Activated CD8-positive, alpha-beta T cell treated with anti-CD3 and anti-CD28 coated beads for 36 hours (primary cell): ENCODE data around the gene BIK. TPM values are rescaled to one million over a fixed set of nuclear protein-coding genes. Genes with fewer than 3 reads are reported as not detected.

Experiments
- ATAC-seq: fragments of 200-7000 bp; cut with Tn5 transposase; one replicate; pipeline ENCODE4 v1.10.0; 2021; ENCODE audit warnings: mild to moderate bottlenecking, moderate library complexity
- CTCF ChIA-PET: fragments of 350-600 bp; sonication (Branson Sonifier 250); formaldehyde crosslinking; loops from one replicate; lab custom pipeline; 2021; ENCODE audit warnings: antibody characterized with exemption; lab: Charles Lee
- POLR2A ChIA-PET: fragments of 350-600 bp; sonication (Branson Sonifier 250); formaldehyde crosslinking; loops from one replicate; lab custom pipeline; 2021; ENCODE audit warnings: antibody characterized with exemption; lab: Charles Lee
- DNase-seq: peaks from one replicate; pipeline ENCODE4 v3.0.0-alpha.2; 2020
- H3K27ac Mint-ChIP-seq: one replicate; pipeline ENCODE4 v1.8.0; 2021; ENCODE audit warnings: mild to moderate bottlenecking, mixed read lengths
- H3K27me3 Mint-ChIP-seq: one replicate; pipeline ENCODE4 v1.8.0; 2021; ENCODE audit warnings: mixed read lengths
- H3K36me3 Mint-ChIP-seq: one replicate; pipeline ENCODE4 v1.8.0; 2021; ENCODE audit warnings: low read depth, mixed read lengths
- H3K4me1 Mint-ChIP-seq: one replicate; pipeline ENCODE4 v1.8.0; 2021; ENCODE audit warnings: low read depth, mixed read lengths
- H3K4me3 Mint-ChIP-seq: one replicate; pipeline ENCODE4 v1.8.0; 2021; ENCODE audit warnings: mild to moderate bottlenecking, moderate library complexity, mixed read lengths
- H3K9me3 Mint-ChIP-seq: one replicate; pipeline ENCODE4 v1.8.0; 2021; ENCODE audit warnings: mixed read lengths
- CTCF ChIP-seq: fragments of 200-600 bp; IDR thresholded peaks from one replicate; pipeline ENCODE4 v1.8.0; 2022; ENCODE audit warnings: antibody characterized with exemption, mild to moderate bottlenecking
- intact Hi-C: fragments of 100-400 bp; cut with micrococcal nuclease; formaldehyde crosslinking; loops from one replicate; pipeline ENCODE4 v1.10.0; 2022
- total RNA-seq, 2 experiments: library from RNA; stranded (reverse); gene quantifications; one replicate each; pipeline ENCODE4 v1.2.3, GENCODE V29; 2021

Gene BIK
- total RNA-seq, 2 experiments from 2014 or later = 2.5 to 3.3 TPM

- CTCF ChIA-PET = no interaction called here
- Mint-ChIP-seq H3K4me1 (peaks cover 15% of the 10 kb centered on the region), H3K36me3 (peaks cover 26% of the 10 kb centered on the region)
Observed at GRCh38 chr22:43131773-43132501, 21.4 kb downstream of the BIK start.

GRCh38 chr22:43133401-43133800 is 22.9 kb downstream of the BIK start:
- POLR2A ChIA-PET = interaction anchor here (1.2 kb wide), 1 partner anchor 53 kb away, joined by 3 read pairs; no protein-coding TSS in a partner anchor

More at GRCh38 chr22:43131773-43132501, 21.4 kb downstream of the BIK start:
- POLR2A ChIA-PET = interaction anchor here (0.9 kb wide), 1 partner anchor 517 kb away, joined by 3 read pairs; the partner anchor contains the start of gene POLDIP3
- no peak overlapping the region for H3K4me3 Mint-ChIP-seq
- intact Hi-C loops = no loop called here
- no peaks in the 10 kb centered on the region for H3K9me3 Mint-ChIP-seq
- no peak for TF ChIP-seq CTCF
- no peak for ATAC-seq
- no peaks in the 10 kb centered on the region for H3K27me3 Mint-ChIP-seq
- H3K27ac Mint-ChIP-seq = no peak overlapping the region
- no peak for DNase-seq

GRCh38 chr22:43134553-43134952 is 24.0 kb downstream of the BIK start:
- intact Hi-C loops = no loop called here
- H3K4me3 Mint-ChIP-seq = no peak overlapping the region
- no peaks in the 10 kb centered on the region for H3K4me1 Mint-ChIP-seq
- H3K27me3 Mint-ChIP-seq = no peaks in the 10 kb centered on the region
- no peaks in the 10 kb centered on the region for H3K9me3 Mint-ChIP-seq
- no peak for TF ChIP-seq CTCF
- no peak for DNase-seq
- ATAC-seq = no peak
- peaks cover 28% of the 10 kb centered on the region for H3K36me3 Mint-ChIP-seq
- no peak overlapping the region for H3K27ac Mint-ChIP-seq
- ChIA-PET POLR2A (no interaction called here), CTCF (interaction anchor here (2.2 kb wide), 1 partner anchor 11 kb away, joined by 9 read pairs; no protein-coding TSS in a partner anchor)

More at GRCh38 chr22:43133401-43133800, 22.9 kb downstream of the BIK start:
- DNase-seq (no peak), ATAC-seq (no peak)
- Mint-ChIP-seq H3K9me3 (no peaks in the 10 kb centered on the region), H3K36me3 (peaks cover 28% of the 10 kb centered on the region), H3K27me3 (no peaks in the 10 kb centered on the region), H3K4me1 (peaks cover 5% of the 10 kb centered on the region), H3K4me3 (no peak overlapping the region), H3K27ac (no peak overlapping the region)
- CTCF ChIA-PET = no interaction called here
- TF ChIP-seq CTCF = no peak
- intact Hi-C loops = no loop called here

GRCh38 chr22:43135565-43135964 is 25.0 kb downstream of the BIK start:
- intact Hi-C loops = no loop called here
- no peak for DNase-seq
- TF ChIP-seq CTCF = no peak
- peaks cover 35% of the 10 kb centered on the region for H3K36me3 Mint-ChIP-seq
- no peak overlapping the region for H3K4me3 Mint-ChIP-seq
- POLR2A ChIA-PET = interaction anchor here (0.7 kb wide), 1 partner anchor 1531 kb away, joined by 3 read pairs; no protein-coding TSS in a partner anchor
- H3K27ac Mint-ChIP-seq = no peak overlapping the region
- no peaks in the 10 kb centered on the region for H3K27me3 Mint-ChIP-seq
- H3K9me3 Mint-ChIP-seq = no peaks in the 10 kb centered on the region
- ATAC-seq = no peak
- CTCF ChIA-PET = interaction anchor here (1.4 to 2.2 kb wide), 2 partner anchors 10 to 29 kb away, joined by 3 to 9 read pairs; no protein-coding TSS in a partner anchor
- peaks cover 4% of the 10 kb centered on the region for H3K4me1 Mint-ChIP-seq

GRCh38 chr22:43136255-43136654 is 25.7 kb downstream of the BIK start:
- ChIA-PET POLR2A (no interaction called here), CTCF (interaction anchor here (1.1 to 1.4 kb wide), 2 partner anchors 10 to 28 kb away, joined by 3 read pairs; no protein-coding TSS in a partner anchor)
- Mint-ChIP-seq H3K36me3 (peaks cover 42% of the 10 kb centered on the region), H3K27ac (no peak overlapping the region), H3K27me3 (no peaks in the 10 kb centered on the region), H3K4me3 (no peak overlapping the region), H3K9me3 (no peaks in the 10 kb centered on the region), H3K4me1 (peaks cover 7% of the 10 kb centered on the region)
- intact Hi-C loops = no loop called here
- peak; percentile 61 for DNase-seq
- TF ChIP-seq CTCF = peak; percentile 70
- ATAC-seq = peak; percentile 88
